Activated CD8-positive, alpha-beta memory T cell treated with anti-CD3 and anti-CD28 coated beads, Interleukin-2, amount 50 U/mL, for 1 hour (primary cell): ENCODE measurements around the gene MBL2.

Source experiments
- DNase-seq: peaks from one replicate; pipeline ENCODE4 v3.0.0-alpha.2; 2020; ENCODE audit errors: extremely low read depth

Gene MBL2

DNA sequence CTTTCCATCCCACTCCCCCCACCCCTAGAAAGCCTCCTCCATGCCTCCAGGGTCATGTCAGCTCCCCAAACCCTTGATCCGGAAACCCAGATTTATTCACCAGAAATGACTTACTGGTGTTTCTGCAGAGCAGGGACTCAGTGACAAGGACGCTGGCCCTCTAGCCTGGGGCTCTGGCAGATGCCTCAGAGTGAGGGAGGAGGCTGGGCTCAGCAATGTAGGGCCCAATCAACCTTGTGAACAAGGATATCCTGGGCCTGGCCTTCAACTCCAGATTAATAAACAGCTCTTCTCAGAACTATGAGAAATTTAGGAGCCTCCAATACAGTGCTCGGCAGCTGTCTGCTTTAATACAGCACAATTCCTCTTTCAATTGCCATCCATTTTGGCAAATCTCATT, at the start of gene MBL2:
TSS of gene MBL2 (minus strand) at position 162 of the 400 bp plus-strand sequence. CDS start 1,149 bp downstream, outside the sequence.
- no peak for DNase-seq

DNA sequence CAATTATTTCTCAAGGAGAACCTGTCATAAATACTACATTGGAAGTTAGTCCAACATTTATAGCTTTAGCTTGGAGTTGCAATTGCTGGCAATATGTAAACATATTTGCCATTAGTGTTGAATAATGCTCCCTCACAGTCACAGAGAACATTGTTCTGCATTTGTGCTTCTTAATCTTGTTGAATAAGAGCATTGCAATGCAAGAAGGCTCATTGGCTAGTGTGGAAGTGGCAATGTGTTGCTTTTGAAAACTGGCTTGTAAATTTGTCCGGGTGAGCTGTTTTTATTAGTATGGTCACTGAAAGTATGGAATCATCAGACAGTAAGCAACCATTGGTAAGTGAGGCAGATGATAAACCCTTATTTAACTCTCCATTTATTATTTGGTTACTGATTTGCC, 47.7 kb upstream of the MBL2 start:
- DNase-seq = no peak

DNA sequence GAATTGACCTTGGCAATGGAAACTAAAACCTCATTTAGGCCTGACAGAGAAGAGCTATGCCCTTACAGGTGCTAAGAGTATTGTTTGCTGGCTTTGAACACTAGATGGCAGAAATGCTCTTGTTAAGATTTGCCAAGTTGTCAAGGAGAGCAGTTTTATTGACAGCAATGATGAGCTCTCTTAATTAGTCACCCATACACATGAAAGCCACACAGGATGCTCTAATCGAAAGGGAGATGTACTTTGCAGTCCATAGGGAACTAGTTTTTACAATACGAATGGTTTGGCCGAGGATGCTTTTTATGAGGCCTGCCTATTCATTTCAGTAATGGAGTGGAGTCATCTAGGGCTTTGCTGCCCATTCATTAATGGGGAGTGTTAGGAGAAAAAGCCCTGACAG, 45.4 kb upstream of the MBL2 start:
- DNase-seq = no peak

DNA sequence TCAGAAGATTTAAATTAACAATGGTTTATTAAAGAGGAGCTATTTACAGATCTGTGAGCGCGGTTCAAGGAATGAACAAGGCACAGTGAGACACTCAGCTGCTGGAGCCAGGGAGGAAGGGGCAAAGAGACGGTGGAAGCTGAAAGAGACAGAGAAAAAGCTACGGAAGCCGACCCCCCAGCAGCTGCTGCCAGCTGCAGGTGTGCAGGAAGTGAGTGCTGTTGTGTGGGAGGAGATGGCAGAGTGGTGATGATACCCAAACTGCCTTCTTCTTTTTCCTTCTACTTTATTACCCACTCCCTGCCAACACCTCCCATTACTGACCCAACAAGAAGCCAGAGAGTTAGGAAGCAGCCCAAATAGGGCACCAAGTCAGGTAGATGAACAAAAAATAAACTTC, 41.9 kb upstream of the MBL2 start:
- DNase-seq = no peak

DNA sequence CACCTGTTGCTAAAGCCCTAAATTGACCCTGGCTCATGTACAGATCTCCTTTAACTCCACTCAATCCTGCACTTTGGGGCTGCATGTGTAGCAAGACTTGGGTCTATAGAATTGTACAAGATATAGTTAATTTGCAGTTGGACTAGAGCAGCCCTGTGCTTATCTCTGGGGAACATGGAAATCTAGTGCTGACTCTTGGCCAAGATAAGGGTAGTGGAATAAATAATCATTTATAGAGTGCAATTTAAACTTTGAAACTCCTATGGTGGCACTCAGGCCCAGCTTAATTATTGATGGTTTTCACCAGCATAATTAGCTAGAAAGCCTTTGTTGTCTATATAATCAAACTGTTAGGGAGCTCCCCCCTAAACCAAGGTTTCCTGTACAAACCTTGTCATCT, 39.2 kb upstream of the MBL2 start:
- DNase-seq = no peak

DNA sequence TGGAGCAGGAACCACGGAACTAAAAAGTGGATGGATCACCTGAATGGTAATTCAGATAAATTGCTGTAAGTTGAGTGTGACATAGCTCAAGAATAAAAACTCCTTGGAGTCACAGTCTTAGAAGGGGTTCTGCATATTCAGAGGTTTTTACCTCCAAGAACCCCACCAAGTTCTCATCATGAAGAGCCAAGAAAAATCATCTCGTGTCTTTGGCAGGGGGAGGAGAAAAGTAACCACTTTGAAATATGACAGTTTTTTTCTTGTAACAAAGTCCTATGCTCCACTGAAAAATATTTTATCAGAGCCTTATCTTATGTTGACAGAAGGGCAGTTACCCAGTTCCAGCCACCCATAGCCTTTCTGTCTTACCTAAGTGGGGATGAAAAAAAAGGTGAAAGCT, 38.2 kb upstream of the MBL2 start:
- no peak for DNase-seq

DNA sequence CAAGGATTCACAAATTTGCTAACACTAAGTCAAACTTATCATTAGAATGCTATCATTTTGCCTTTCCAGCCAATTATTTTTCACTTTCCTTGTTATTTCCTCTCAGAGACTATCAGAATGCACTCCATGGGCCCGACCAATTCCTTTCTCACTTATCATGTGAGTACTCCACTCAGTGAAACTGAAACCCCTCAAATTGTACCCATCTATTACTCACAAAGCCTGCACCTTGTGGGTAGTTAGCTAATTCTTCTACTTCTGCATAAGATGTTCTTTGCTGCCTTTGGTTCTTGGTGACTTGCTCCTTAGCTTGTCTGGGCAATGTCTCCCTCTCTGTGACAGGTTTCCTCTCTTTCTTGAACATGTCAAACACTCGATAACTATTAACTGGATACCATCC, 35.2 kb upstream of the MBL2 start:
- no peak for DNase-seq

DNA sequence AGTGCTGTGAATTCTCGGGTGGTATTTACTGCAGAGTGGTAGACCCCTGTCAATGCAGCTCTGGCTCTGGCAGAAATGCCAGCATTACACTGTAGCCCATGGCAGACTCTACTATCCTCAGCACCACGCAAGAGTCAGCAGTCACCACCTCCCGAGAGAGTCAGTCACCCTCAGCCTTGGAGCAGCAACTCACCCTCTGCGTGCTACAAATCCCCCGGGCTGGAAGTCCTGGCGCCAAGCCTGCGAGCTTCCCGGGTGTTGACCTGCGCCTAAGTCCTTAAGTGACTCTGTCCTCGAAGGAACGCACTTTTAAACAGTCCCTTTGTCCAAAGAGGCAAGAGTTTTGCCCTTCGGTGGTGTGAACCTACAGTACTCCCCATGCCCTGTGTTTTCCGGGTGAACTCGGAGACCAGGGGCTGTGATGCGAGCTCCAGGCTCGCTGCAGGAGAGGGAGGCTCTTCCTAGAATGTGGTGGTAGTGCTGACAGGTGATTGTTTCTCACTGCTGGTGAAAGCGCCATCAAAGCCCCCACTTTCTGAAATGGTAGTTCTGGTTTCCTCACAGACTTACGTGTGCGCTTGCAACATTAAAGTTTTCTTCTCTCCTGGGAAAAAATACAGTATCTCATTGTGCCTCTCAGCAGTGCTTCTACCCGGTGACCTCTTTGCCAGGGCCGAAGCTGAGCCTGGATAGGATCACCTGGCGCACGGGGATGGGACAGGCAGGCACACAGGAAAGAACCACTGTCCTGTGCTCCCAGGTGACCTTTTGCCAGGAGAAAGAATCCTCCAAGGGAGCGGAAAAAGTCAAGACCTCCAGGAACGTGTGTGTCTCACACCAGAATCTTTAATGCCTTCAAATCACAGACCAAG, 33.1 kb upstream of the MBL2 start:
- DNase-seq = no peak

DNA sequence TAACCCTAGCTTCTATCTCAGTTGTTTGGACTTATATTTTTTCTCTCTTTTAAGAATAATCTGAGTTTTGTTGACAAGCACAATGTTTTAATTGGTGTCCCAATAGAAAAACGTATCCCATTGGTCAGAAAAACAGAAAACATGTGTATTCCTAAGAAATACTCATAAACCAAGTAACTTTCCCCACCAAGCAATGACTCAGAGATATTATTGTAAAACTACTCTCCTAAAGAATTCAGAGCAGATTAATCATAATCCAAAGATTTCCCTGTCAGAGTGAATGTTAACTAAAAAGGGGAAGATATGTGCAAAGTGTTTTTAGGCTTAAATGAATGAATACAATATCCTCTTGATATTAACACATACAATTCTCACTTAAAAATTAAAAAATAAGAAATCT, 29.4 kb upstream of the MBL2 start:
- no peak for DNase-seq

DNA sequence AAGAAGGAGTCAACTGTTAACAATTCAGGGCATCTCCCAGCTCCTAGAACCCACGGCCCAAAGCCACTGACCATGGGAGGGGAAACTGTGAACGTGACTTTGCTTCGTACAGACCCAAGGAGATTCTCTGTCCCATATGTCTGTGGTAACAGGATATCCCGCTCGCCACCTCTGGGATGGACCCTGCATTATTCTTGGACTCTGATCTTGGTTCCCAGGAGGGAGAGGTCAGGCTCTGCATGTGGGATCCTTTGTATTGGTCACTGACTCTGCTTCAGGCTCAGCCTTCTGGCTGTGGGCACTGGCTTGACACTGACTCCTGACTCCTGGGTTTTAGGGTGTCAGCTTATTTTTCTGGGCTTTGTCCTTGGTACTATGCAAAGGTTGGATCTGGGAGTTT, 13.5 kb upstream of the MBL2 start:
- DNase-seq = no peak

DNA sequence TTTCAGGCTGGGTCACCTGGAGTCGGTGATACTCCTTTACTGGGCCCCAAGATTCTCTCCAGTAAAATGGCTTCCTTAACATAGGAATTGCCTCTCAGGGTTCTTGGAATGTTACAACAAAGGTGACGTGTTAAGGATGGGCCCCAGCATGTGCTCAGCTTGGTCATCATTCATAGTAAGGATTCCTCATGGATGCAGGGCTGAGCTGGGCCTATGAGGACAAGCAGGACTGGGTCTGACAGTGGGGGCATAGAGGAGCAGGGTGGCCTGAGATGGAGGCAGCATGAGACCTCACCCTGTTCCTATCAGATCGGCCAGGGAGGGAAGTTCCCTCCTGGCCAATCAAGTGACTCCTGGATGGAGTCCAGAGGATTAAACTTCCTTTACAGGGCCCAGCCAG, 12.8 kb upstream of the MBL2 start:
- no peak for DNase-seq

DNA sequence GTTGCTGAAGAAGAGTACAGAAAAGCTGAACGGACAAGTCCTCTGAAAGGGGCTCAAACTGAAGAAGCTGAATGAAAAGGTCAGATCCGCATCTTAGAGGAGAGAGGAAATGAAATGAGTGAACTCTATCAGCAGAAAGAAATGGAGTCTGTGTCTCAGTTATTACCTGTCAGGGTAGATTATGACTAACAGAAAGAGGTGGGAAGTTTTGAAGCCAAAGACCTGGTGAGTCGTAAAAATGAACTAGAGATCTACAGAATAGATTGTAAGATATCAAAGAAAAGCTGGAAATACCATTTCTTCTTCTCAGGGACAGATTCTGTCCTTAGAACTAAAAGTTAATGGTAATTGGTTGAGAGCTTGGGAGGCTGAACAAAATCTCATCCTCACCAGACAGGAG, 11.1 kb upstream of the MBL2 start:
- no peak for DNase-seq

DNA sequence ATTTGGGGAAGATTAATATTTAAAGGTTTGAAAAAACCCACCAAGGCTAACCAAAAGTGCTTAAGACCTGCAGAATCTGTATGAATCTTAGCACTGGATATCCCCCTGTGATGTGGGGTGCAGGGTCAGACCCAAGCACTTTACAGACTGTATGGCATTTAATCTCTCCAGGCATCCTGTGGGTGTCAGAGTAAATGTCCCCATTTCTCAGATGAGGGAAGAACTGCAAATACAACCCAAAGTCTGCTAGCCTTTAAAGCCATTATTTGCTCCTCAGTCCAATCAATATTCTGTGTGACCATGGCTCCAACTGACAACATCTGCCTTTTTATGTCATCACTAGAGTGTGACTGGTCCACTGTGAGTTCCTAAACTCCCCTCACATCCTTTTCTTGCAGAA, 10.0 kb upstream of the MBL2 start:
- no peak for DNase-seq

DNA sequence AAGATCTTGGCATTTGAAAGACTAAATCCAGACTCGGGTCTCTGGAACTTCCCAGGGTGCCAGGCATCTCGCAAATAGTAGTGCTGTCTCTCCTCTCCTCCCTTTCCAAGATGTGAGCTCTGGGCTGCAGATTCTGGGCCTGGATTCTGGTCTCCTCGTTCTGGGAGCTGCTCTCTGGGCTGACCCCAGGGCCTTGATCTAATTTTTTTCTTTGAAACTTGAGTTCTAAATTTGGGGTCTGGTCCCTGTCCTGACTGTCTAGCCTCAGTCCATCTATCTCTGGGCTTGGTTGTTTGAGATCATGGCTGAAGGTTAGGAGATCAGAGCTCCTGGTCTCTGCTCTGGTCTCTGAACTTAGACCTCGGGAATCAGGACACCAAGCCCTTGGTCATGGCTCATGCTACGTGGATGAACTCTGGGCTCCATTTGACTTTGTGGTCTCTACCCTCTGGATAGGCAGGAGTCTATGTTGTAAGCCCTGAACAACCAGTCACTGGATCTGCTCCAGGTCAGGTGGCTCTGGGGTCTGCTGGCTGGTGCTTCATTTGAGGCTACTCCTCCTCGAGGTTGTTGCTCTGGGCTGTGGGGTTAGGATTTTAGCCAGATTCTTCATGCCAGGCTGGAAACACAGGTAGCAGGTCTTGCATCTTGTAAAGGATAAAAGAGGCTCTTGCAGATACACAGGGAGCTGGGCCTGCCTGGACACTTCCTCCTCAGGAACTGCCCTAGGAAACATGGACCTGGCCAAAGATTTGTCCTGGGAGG, 8.0 kb upstream of the MBL2 start:
- DNase-seq = no peak

DNA sequence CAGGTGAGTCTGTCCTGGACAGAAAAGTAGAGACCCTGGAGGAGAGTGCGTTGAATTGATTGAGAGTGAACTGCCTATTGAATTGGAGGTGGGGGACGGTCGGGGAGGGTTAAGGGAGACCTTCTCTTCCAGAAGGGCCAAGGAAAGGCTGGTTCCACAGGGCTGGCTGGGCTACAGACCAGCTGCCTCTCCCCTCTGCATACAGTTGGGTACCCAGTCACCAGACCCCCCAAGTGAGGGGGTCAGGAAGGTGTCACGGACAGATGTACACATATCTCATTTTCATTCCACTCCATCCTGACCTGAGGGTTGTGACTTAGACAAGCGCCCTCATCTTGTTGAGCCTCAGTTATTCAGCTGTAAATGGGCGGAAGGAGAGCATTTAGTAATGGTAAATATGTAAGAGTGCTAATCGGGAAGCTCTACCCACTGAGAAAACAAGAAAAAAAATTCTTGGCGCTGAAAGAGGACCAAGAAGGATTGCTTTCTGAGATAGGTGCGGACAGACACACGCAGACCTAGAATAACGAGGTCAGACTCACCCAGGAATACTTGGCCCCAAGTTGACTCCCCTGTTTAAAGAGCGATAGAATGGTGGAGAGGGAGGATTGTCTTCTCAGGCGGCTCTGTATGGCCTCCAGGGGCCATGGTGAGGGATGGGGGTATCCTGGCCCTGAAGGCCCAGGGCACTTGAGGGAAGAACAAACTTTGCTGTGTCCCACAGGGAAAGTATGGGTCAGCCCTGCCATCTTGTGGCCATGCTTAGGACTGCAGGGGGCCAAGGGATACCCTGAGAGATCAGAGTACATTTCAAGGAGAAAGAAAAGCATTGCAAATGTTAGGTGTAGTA, 7.2 kb upstream of the MBL2 start:
- no peak for DNase-seq

DNA sequence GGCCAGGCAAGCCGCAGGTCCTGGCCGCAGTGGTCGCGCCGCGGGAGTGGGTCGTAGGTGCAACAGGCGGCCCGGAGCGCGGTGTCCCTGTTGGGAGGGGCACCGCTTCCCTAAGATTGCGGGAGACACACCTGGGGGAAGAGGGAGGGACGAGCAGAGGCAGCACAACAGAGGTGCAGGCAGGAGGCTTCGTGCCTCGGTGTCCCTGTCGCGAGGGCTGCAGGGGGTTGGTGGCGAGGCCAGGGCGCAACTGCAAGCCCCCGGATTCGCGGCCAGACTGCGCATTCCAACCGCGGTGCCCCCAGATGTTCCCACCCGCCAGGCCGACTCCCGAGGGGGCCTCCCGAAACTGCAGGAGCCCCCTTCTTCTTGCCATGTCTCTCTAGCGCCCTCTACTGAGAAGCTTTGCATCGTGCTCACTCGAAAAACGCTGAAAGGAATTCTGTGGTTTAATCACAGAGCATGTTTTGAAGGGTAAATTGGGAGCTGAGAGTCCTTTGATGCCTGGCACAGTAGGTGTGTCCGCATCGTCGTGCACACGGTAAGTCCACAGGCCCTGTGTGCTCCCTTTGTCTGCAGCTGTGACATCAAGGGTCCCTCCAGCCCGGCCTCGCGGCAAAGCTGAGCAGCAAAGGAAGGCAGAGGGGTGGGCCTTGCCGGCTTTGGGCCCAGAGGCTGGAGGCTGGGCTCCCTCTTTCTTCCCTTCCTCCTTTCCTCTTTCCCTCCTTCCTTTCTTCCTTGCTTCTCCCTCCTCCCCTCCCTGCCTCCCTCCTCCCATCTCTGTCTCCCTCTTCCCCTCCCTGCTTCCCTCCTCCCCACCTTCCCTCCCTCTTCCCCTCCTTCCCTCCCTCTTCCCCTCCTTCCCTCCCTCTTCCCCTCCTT, 6.2 kb upstream of the MBL2 start:
- DNase-seq = no peak

DNA sequence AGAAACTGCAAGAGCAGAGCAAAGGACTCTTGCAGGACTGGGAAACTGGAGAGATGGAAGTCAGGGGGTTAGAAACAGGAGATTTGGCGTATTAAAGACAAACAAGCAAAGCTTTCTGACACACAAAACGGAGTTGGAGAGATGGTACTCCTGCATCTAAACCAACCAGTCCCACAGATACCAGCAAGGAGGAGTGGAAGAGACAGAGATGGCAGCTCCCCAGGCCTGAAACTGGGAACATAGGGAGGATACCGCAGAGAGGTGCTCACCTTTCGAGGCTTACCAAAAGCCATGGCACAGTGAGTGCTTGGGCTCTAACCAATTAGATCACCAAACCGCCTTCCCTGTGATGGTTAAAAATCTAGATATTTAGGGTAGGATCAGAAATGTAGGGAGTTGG, 4.8 kb upstream of the MBL2 start:
- no peak for DNase-seq

DNA sequence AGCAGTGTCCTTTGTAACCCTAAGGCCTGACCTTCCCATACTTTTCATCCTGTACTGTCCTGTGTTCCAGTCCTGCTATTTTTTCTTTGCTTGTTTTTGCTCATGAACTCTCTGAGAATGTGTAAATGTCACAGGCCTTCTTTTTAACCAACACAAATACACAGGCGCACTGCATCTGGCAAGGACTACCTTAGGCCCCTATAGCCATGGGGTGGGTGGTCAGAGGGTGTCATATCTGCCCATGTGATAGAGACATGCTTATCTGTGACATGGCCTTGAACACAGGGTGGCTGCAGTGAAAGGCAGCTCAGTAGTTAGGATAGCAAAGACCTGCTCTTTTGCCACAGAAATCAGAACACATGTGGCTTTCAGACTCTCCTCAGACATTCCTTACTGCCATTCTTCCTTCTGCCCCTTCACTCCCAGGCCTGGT, 3.9 kb upstream of the MBL2 start:
- DNase-seq = no peak

DNA sequence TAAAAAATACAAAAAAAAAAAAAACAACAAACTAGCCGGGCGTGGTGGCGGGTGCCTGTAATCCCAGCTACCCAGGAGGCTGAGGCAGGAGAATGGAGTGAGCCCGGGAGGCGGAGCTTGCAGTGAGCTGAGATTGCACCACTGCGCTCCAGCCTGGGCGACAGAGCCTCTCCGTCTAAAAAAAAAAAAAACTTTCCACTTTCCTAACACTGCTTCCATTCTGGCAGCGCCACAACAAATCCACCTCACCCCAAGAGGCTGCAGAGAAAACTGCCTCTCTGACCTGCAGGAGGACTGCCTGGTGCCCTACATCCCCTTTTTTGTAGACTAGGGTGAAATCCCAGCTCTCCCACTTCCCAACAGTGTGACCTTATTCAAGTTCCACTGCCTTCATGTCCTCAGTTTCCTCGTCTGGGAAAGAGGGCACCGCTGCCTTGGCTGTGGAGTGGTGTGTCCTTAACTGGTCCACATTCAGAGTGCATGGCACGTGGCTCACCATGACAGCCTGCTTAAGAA, 2.6 kb upstream of the MBL2 start:
- no peak for DNase-seq

DNA sequence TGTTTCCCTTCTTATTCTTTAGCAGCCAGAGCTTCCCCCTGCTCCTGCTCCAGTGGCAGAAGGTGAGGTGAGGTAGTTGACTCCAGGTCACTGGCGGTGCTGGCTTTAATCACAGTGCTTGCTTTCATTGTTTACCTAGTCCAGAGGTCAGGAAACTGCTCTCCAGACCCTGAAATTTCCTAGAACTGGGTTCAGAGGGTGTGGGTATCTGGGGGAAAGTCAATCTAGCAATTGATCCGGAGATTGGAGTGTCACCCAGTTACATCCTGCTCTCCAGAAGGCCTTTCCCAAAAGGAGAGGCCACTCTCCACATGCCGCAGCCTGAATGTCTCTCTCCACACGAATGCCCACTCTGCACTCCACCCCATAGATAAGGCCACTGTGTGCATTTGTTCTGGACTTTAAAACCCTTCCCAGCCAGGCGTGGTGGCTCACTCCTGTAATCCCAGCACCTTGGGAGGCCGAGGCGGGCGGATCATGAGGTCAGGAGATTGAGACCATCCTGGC, 2.1 kb upstream of the MBL2 start:
- DNase-seq = no peak

DNA sequence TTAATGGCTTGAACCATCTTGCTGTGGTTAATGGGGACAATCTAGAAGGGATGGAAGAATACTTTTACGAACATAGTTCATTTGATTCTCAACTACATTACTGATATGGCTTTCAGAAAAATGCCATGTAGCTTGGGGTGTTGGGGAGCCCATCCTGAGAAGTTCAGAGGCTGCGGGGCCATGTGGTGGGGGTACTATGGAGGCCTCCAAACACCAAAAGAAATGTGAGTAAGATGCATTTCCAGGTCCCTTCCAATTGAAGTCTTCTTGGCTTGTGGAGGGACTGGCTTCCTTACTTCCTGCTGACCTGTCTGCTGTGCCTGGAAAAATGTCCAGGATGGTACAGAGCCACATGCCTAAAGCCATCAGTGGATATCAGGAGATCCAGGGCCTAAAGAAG, 1.6 kb upstream of the MBL2 start:
- no peak for DNase-seq
